Stimulated activated CD8-positive, alpha-beta memory T cell treated with anti-CD3 and anti-CD28 coated beads, Interleukin-7, amount 100 ng/mL, for 4 hours (primary cell): ENCODE measurements around the gene MYL11.

Source experiments
- DNase-seq, 2 donors: peaks; one replicate each; pipeline ENCODE4 v3.0.0-alpha.2; 2020; ENCODE audit warnings: low read depth in 2 of 2

The MYL11 gene

GRCh38 chr16:30421010-30421409, 46.4 kb downstream of the MYL11 start:
- DNase-seq, result no peak
